GM19468 (cell line): ENCODE measurements around the gene PLEKHG1.

Experiments used
- ATAC-seq: cut with Tn5 transposase; IDR thresholded peaks from one replicate; pipeline ENCODE4 v1.9.1; 2021; ENCODE audit warnings: mild to moderate bottlenecking, moderate library complexity, moderate number of reproducible peaks; ENCODE audit not compliant: unreplicated experiment; ENCODE audit errors: extremely low read depth

Gene PLEKHG1

GRCh38 chr6:150636808-150637207 is 37.1 kb downstream of the PLEKHG1 start:
- no peak for ATAC-seq

GRCh38 chr6:150637266-150637665 is 37.6 kb downstream of the PLEKHG1 start:
- no peak for ATAC-seq

GRCh38 chr6:150638267-150638666 is 38.6 kb downstream of the PLEKHG1 start:
- no peak for ATAC-seq

GRCh38 chr6:150638765-150639164 is 39.1 kb downstream of the PLEKHG1 start:
- ATAC-seq = no peak

- ATAC-seq = no peak
These were observed 40.2 kb downstream of the PLEKHG1 start for GRCh38 chr6:150639823-150640331.

GRCh38 chr6:150640556-150641209 is 41.0 kb downstream of the PLEKHG1 start:
- no peak for ATAC-seq

GRCh38 chr6:150641398-150642139 is 41.9 kb downstream of the PLEKHG1 start:
- no peak for ATAC-seq

- ATAC-seq = no peak
These were observed 46.5 kb downstream of the PLEKHG1 start for GRCh38 chr6:150646228-150646627.

GRCh38 chr6:150647051-150647450 is 47.4 kb downstream of the PLEKHG1 start:
- ATAC-seq = no peak
